Mammary epithelial cell (primary cell): ENCODE data around the gene ABCB1.

Experiments
- EZH2 ChIP-seq: IDR thresholded peaks from 2 replicates; pipeline ENCODE4 v1.6.1; 2012; ENCODE audit warnings: low read length, inconsistent platforms, borderline replicate concordance
- TF ChIP-seq, protein P1 (sequence below), 2 donors: IDR thresholded peaks in 1 of 2; conservative IDR thresholded peaks in 1 of 2; 2 replicates each; pipeline ENCODE4 v1.5.1; 2011 to 2012; ENCODE audit warnings: inconsistent platforms in 2 of 2, low read length in 2 of 2, mild to moderate bottlenecking in 2 of 2, control low read depth in 1 of 2, low read depth in 1 of 2; ENCODE audit not compliant: insufficient read depth in 1 of 2; ENCODE audit errors: extremely low read depth in 1 of 2

DNA sequence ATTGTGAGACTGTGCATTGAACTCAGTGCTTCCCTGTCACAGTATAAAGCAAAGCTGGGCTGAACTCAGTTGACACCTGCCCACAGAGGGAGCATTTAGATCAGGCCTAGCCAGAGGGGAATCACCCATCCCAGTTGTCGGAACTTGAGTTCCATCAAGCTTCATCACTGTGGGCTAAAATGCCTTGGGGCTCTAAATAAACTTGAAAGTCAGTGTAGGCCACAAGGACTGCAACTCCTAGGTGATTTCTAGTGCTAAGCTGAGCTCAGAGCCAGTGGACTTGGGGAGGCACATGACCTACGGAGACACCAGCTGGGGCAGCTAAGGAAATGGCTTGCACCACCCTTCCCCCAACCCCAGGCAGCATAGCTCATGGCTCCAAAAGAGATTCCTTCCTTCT is 117.6 kb downstream of the ABCB1 start:
- TF ChIP-seq, protein P1, sequence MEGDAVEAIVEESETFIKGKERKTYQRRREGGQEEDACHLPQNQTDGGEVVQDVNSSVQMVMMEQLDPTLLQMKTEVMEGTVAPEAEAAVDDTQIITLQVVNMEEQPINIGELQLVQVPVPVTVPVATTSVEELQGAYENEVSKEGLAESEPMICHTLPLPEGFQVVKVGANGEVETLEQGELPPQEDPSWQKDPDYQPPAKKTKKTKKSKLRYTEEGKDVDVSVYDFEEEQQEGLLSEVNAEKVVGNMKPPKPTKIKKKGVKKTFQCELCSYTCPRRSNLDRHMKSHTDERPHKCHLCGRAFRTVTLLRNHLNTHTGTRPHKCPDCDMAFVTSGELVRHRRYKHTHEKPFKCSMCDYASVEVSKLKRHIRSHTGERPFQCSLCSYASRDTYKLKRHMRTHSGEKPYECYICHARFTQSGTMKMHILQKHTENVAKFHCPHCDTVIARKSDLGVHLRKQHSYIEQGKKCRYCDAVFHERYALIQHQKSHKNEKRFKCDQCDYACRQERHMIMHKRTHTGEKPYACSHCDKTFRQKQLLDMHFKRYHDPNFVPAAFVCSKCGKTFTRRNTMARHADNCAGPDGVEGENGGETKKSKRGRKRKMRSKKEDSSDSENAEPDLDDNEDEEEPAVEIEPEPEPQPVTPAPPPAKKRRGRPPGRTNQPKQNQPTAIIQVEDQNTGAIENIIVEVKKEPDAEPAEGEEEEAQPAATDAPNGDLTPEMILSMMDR (conservative IDR thresholded peaks at IDR 0.05 in 1 of 2, IDR thresholded peaks at IDR 0.05 in 1 of 2; ENCODE audit: extremely low read depth in 1 of 2, insufficient read depth in 1 of 2, low read depth in 1 of 2, low read length in 2 of 2) = no peak
- no peak for TF ChIP-seq EZH2
